NCI-H2171 treated with DMSO at 0.1 percent for 48 hours (cell line): ENCODE results near the gene IQGAP2.
"Not testable (repeated sequence)": the region's sequence is repeated elsewhere in the genome, so short reads cannot be mapped to it uniquely, and the experiment has no call there.

Experiments
- DNase-seq: peaks from one replicate; lab custom pipeline; 2025; lab: John Stamatoyannopoulos, UW

The IQGAP2 gene

DNA sequence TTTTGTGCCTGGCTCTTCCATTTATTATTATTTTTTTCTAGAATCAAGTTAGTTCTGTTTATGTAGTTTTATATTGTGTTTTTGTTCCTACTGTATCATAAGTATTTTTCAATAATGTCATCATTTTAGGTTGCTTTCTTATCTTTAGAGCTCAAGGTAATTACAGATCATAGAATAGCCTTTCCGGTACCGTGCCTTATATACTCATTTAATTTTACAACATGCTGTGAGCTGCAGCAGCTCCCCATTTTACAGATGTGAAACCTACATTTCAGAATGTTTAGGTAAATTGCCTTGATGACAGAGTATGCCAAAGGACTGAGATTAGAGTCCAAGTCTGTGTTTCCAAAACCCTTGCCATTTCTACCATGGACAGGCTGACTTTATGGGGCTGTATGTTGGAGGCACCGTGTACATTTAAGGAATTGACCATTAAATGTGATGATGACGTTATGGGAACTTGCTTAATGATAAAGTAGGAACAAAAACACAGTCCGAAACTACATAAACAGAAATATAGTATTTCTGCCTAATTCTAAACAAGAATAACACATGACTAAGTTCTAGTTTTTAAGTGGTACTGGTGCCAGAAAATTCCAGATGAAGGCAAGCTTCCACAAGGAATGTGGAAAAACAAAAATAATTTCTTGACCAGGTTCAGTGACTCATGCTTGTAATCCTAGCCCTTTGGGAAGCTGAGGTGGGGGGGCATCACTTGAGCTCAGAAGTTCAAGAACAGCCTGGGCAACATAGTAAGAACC lies 97.7 kb downstream of the IQGAP2 start:
- DNase-seq, result no peak

DNA sequence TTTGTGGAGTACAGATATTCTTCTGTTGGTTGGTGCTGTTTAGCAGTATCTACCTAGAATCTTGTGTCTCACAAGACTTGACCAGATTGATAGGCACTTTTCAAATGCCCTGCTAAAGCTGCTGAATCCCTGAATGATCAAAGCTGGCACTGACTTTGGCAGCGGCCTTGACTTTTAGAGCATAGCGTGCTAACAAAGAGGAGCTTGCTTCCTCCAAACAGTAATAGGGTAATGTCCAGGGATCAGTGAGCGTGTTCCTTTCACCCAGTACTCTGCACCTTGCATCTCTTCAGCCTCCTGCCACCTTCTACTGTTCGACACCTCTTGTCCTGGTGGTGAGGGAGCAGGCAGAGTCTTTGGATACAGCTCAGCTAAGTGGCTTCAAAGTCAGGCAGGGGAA lies 100.8 kb downstream of the IQGAP2 start:
- no peak for DNase-seq

DNA sequence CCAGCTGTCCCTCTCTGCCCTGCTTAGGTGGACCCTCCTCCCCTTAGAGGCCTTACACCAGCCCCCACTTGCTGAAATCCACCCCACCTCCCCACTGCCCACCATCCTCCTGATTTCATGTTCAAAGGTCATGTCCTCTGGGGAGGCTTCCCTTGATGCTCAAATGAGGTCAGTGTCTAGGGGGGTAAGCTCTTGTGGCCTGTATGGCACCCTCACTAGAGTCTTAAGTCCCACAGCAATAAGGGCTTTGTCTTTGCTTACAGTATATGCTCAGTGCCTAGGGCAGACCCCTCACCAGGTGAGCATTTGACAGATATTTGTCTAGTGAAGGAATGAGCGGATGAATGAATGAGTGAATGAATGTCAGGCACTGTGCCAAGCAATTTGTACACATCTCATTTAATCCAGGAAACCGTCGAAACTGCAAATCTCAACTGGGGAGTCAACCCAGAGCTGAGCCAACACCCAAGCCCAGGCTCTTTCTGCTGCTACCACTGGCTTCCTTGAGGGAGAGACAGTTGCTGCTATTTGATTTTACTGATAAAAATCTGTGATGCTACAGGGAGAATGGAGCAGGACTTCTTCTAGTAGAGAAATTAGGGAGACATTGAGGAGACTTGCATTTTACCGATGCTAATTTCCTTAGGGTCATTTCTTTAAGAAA lies 101.9 kb downstream of the IQGAP2 start:
- no peak for DNase-seq

DNA sequence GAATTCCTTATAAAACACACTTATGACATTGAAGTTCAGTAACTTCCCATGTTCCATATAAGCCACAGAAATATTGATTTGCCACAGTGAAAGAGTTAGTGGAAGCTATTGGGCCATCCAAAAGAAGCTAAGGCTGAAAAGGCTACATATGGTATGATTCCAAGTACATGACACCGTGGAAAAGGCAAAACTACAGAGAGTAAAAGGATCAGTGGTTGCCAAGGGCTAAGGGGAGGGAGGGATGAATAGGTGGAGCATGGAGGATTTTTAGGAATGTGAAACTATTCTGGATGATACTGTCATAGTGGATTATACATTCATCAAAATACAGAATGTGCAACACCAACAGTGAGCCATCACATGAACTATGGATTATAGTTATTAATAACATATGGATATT lies 110.4 kb downstream of the IQGAP2 start:
- no peak for DNase-seq

DNA sequence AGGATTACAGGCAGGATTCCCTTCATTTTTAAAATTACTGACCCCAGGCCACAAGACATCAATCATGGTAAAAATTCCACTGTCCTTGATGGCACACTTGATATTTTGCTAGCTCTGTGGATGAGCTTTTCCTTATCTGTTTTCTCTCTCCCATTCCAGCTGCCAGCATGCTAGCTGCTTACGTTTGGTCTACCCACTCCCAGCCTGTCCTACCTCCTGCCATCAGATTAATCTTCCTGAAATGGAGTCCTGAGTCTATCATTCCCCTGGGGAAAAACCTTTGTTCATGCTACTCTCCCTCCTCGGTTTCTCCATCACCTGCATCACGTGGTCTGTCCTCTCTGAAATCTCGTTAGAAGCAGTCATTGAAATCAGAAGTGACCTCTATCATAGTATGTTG lies 111.2 kb downstream of the IQGAP2 start:
- no peak for DNase-seq

DNA sequence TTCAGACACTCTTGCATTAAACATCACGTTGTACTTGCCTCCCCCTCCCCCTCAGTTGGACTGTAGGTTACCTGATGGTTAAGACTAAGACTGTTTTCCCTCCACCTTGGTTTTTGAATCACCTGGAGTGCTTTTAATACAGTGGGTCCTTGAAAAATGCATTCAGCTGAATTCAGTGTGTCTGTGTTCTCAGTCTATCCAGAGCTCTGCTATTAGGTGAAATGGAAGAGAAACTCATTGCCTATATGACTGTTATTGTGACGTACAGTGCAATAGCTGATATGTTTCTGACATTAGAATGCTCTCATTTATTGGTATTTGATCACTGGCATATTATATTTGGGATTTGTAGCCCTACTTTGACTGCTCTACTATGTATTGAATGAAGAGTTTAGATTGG lies 111.6 kb downstream of the IQGAP2 start:
- DNase-seq, result no peak

DNA sequence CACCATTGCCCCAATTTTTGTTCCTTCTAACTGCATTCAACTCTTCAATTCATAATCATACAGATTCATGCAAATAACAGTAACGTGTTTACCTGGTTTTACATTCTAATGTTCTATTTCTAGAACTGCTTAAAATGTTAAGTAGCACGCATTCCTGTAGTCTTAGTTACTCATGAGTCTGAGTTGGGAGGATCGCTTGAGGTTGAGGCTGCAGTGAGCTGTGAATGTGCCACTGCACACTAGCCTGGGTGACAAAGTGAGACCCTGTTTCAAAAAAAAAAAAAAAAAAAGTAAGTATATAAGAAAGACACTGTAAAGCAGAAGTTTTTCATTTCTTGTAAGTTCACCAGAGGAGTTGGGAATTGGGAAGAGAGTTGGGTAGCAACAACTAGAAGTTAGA lies 114.2 kb downstream of the IQGAP2 start:
- no peak for DNase-seq

DNA sequence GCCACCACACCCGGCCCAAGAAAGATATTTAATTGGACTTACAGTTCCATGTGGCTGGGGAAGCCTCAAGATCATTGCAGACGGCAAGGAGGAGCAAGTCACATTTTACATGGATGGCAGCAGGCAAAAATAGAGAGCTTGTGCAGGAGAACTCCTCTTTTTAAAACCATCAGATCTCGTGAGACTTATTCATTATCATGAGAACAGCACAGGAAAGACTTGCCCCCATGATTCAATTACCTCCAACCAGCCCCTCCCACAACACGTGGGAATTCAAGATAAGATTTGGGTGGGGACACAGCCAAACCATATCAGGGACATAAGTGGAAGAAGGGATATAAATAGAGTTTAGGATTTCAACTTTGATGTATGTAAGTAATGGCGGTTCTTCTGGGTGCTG lies 115.2 kb downstream of the IQGAP2 start:
- DNase-seq, result not testable (repeated sequence)

DNA sequence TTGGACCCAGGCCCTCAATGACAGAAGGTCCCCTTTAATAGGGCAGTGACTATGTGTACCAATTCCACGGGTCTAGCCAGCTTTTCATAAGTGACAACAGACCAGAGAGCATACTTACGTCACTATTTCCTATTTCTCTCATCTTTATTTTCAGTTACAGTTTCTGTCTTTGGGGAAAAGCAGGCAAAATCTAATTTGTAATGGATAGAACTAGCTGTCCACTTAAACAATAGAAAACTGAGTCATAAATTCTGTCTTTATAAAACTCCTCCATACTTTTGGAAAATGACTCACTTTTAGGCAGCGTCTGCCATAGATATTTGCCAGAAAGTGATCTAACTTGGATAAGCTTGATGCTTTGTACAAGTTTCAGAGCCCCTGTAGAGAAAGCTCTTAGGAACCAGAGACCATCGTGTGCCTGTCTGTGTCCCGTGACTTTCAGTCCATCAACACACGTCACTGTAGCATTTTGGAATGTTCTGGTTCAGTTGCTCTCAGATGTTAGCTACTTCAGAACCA lies 118.2 kb downstream of the IQGAP2 start:
- no peak for DNase-seq

DNA sequence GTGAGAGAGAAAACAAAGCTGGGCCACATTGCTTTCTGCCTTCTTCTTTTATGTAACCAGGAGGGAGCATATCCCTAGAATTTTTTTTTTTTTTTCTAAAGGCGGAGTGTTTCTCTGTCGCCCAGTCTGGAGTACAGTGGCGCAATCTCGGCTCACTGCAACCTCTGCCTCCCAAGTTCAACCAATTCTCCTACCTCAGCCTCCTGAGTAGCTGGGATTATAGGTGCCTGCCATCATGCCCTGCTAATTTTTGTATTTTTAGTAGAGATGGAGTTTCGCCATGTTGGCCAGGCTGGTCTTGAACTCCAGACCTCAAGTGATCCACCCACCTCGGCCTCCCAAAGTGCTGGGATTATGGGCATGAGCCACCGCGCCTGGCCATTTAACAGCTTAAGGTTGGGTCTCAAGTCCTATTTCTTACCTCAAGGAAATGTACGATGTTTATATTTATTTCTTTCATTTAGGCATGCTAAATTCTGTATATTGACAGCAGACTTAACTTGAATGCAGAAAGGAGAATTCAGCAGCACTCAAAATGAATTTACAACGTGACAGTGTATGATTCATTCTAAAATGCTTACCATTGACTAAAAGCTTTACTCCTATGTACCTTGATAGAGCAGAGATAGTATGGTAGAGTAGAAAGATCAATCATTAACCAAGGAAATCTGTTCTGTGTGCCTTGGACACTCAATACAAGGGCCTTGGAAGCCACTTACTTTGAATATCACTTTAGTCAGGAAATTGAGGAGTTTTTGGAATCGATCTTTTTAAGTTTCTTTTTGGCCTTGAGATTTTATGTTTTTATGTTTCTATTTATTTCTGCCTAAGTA lies 119.2 kb downstream of the IQGAP2 start:
- DNase-seq, result no peak

DNA sequence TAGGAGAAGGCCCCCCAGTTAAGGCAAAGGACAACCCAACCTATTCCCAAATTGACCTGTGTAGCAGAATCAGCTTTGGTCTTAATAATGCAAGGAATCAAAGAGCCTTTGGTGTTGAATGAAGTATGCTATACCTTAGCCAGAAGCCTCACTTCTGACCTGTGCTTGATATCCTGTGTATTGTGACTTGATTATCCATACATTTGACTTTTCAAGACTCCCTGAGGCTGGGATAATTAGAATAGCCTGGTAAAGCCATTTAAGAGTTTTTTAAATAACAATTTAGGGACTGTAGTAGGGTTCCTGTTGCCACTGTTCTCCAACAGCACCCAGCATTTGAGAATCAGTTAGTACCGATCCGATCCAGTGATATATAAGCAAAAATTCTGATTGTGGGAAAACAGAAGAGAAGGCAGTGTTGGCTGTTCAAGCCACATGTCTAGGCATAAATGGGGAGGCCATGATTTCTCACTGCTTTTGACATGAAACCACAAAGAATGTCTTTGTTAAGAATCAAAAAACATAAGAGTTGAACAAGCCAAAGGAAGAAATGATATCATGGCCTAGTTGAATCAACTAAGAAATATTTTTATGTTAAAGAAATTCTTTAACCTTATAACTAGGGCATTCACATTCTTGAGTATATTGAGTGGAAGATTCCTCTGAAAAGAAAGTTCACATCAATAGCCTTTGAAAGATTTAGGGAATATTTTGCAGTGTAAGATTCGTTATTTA lies 121.2 kb downstream of the IQGAP2 start:
- DNase-seq, result no peak

DNA sequence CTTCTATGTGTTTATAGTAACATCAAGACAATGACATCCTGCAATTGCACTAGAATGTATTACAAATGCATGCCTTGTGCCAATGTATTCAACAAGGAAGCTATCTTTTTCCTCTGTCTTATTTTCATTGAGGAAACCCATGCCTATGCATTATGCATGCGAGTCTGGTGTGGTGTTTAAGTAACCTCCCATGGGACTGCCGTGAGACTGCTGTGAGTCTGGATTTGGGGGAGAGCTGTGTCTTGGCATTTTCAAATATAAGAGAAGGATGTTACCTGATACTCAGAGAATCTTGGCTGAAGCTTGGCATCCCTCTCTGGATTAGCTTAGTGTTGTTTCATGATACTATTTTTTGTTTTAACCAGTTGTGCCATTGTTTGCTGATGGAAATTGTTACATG lies 121.8 kb downstream of the IQGAP2 start:
- DNase-seq, result peak; percentile 41

DNA sequence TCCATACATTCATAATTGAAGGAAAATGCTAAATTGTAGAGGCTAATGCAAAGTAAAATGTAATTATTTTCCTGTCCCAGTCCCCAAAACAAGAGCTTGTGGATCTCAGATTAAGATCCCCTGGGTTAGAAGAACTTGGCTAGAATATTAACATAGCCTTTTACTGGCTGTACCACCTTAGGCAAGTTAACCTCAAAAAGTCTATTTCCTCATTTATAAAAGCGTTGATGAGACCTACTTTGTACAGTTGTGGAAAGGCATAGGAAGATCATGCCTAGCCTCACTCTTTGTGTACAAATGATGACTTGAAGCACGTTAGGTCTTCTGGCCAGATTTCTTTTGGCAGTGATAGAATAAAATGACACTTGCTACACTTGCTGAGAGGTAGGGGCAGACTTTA lies 122.9 kb downstream of the IQGAP2 start:
- DNase-seq, result no peak

DNA sequence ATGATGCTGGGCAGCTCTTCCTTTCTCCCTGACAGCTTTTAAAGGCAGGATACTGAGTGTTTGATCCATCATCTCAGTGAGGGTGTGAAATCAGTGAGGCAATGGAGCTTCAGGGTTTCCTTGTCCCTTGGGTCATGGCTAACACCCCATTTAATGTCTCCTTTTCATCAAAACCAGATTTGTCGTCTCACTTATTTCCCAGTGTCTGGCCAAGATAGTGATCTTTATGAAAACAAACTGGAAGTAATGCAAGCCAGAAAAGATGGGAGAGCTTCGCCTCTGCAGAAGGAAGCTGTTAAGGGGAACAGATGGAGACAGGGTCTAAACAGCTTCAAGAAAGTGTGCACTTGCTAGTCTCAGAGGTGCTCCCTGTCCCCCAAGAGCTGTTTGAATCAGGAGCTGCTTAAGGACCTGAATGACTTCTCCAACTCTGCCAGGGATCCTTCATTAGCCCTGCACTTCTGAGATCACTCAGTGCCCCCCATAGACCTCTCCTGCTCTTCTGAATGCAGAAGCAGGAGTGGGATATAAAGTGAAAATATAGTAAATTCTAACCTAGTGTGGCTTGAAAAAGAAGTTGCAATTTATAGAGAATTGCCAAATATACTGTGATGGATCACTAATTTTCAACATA lies 124.0 kb downstream of the IQGAP2 start:
- no peak for DNase-seq

DNA sequence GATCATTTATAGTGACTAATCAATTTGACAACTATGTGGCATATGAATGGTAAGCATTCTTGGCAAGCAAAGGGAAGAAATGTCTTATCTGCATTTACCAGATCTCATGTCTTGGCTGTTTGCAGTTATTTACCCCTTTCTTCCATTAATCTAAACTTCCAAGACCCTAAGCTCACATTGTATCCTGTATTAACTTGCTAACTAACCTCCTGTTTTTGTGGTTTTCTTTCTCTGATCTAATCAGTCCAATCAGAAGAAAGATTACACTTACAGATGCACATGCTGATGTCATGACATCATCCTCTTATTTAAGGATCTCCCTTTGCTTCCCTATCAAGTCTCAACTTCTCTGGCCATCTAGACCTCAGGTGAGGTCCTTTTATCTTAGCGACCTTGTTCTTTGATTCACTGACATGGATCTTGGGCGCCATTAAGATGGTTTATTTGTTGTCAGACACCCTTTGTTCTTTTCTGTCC lies 124.6 kb downstream of the IQGAP2 start:
- DNase-seq, result no peak

DNA sequence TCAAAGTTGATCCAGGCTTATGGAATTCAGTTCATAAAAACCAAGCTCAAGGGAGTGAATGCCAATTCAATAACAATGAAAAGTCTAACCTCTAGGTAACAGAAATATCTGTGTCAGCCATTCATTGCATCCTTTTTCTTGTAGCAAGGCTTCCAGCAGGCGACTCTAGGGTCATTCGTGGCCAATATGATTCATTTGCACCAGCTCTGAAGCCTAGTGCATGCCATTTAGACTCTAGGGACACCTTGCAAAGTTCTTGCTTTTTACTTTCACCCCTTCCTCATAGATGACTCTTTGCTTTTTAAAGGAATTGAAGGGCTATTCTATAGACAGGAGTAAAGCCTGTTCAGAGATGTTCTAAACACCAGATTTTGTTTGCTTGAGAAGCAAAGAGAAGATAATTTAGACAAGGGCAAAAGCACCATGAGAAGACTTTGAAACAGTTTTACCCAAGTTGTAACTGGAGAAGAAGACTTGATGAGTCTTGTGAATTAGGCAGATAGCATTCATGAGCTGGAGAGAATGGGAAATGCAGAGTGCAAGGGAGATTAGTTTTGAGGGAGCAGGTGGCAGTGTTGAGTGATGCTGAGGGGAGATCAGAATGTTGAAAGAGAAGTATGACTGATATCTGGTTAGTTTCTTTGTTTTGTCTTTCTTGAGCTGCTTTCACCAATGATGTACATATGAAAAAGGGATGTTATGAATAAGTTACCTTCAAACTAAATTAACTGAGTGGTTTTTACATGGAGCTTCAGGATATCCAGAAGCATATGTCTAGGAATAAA lies 125.7 kb downstream of the IQGAP2 start:
- no peak for DNase-seq

DNA sequence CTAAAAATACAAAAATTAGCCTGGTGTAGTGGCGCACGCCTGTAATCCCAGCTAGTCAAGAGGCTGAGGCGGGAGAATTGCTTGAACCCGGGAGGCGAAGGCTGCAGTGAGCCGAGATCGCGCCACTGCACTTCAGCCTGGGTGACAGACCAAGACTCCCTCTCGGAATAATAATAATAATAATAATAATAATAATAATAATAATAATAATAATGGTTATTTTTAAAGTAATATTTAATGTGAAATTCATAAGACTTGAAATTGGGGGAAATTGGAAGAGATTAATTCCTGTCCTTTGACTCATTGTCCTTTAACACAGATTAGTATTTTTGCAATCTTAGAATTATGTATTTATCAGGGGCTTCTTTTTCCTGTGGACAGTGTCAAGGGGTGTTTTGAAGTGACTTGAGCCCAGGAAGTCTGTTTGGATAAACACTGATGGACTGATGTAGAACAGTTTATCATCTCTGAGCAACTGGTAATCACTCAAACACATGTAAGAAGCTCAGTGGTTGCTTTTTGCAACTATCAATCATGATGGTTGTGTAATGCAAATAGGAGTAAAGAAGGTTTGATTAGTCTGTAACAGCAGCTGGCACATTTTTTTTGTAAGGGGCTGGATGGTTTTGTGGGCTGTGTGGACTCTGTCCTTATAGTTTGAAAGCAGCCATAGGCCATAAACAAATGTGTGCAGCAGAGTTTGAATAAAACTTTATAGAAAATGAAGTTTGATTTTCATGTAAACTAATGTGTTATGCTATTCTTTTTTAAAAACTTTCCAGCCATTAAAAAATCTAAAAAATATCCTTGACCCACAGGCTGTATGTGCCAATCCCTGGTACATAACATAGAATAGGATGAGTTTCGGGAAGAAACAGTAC lies 126.6 kb downstream of the IQGAP2 start:
- DNase-seq, result no peak

DNA sequence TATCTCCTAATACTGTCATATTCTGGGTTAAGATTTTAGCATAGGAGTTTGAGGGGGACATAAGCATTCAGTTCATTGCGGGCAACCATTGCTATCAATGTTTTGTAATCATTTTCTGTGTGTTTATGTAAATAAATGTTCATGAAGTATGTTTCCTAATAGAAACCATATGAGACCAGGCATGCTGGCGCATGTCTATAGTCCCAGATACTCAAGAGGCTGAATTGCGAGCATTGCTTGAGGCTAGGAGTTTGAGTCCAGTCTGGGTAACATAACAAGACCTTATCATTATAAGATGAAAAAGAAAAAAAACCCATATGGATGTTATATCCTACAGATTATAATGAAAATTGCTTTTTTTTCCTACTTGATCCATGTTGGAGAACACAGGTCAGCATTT lies 129.0 kb downstream of the IQGAP2 start:
- no peak for DNase-seq

DNA sequence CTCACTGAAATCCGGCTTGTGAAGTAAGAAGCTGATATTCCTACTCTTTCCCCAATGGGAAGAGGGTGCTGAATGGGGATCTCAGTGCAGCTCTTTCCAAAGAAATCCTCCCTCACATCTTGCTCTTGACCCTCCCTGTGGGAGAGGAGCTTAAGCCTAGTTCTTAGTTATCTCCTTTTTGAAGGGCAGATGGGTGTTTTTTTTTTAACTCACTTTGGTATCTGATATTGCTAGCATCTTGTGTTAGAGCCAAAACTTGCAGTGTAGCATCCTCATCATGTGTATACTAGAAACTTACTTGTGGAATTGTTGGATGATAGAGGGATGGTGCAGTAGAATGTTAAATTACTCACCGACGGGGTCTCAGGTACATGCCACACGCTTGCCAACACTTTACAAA lies 129.9 kb downstream of the IQGAP2 start:
- no peak for DNase-seq

DNA sequence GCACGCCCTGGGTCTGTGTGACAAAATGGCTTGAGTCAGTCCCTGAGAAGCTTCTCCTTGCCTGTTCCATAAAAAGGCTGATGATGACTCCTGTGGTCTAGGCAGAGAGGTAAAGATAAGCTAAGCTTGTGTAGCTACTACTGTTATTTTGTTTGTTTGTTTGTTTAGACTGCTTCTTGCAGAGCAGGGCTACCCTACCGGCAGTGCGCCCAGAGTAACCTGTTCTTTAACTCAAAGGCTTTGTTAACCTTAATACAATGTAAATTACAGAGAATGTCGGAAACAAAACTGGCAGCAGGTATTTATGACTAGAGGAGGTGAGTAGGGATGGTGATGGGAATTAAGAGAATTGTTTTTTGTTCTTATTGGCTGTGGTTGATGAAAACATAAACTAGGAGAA lies 132.5 kb downstream of the IQGAP2 start:
- no peak for DNase-seq
